Upper lobe of right lung (tissue), 1 donor: ENCODE results near the gene OTOG. TPM values are rescaled to one million over a fixed set of nuclear protein-coding genes. Genes with fewer than 3 reads are reported as not detected.

Experiments
- ATAC-seq: fragments of 200-7000 bp; cut with Tn5 transposase; one replicate; pipeline ENCODE4 v1.9.1; 2020; ENCODE audit warnings: mild to moderate bottlenecking, moderate library complexity
- DNase-seq: peaks from one replicate; pipeline ENCODE4 v3.0.0-alpha.2; 2020
- H3K27ac ChIP-seq: fragments of 200-600 bp; one replicate; pipeline ENCODE4 v1.8.0; 2022
- H3K27me3 ChIP-seq: fragments of 200-600 bp; one replicate; pipeline ENCODE4 v1.8.0; 2022; ENCODE audit warnings: mild to moderate bottlenecking
- H3K36me3 ChIP-seq: fragments of 200-600 bp; one replicate; pipeline ENCODE4 v1.8.0; 2022
- H3K4me1 ChIP-seq: fragments of 200-600 bp; one replicate; pipeline ENCODE4 v1.8.0; 2022
- H3K4me3 ChIP-seq: fragments of 200-600 bp; one replicate; pipeline ENCODE4 v1.8.0; 2022; ENCODE audit warnings: mild to moderate bottlenecking
- H3K9me3 ChIP-seq: fragments of 200-600 bp; one replicate; pipeline ENCODE4 v1.8.0; 2022
- intact Hi-C: fragments of 100-400 bp; cut with DNase I; formaldehyde crosslinking; loops from one replicate; pipeline ENCODE4 v1.11.0; 2022
- total RNA-seq: library from RNA; stranded (reverse); fragmentation: NEBNext Ultra II Directional; extraction: Animal tissue kit (Norgen Biotek cat#: 25700); gene quantifications from one replicate; pipeline ENCODE4 v1.2.1, GENCODE V29; 2021
- TF ChIP-seq, protein P1 (sequence below): fragments of 200-600 bp; IDR thresholded peaks from one replicate; pipeline ENCODE4 v1.8.0; 2022; ENCODE audit warnings: antibody characterized with exemption
- donor health status: DM: no; HTN: yes; CAD: no; lungs with severe emphysema.

The OTOG gene
- total RNA-seq, 1 donor from 2014 or later, result not detected

DNA sequence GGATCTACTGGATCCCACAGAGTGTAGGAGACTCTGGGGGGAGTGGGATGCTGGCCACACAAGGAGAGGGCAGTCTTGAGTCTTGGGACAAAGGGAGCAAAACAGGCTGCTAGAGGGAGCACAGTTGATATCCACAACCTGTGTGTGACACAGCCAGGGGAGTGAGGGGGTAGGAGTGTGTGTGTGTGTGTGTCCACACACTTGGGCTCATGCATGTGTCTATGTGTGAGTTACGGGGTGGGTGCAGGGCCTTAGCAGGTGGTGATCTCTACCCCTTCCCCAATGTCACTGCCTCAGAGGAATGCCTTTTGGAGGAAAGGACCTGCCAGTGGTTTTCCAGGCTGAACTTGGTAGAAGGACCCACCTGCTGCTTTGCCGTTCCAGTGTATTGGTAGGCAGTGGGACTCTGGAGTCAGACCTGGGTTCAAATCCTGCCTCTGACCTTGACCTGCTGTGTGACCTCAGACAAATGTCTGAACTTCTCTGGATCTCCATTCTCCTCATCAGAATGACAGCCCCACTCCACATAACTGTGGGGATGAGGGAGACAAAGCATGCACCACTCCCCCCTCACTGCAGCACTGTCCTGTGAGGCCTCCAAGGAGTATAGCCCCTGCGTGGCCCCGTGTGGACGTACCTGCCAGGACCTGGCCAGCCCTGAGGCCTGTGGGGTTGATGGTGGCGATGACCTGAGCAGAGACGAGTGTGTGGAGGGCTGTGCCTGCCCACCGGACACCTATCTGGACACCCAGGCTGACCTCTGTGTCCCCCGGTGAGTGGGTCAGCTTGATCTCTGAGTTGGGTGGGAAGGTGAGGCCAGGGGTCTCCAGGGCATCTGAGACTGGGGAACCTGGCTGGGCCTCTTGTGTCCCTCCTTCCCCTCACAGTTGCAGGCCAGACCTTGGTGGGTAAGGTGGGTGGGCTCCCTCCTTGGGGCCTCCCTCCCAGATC lies 27.4 kb downstream of the OTOG start:
- Histone ChIP-seq H3K4me3 (no peak overlapping the region), H3K36me3 (no peaks in the 10 kb centered on the region), H3K27ac (no peak overlapping the region), H3K4me1 (no peaks in the 10 kb centered on the region), H3K9me3 (no peaks in the 10 kb centered on the region), H3K27me3 (peaks cover 4% of the 10 kb centered on the region)
- DNase-seq (no peak), ATAC-seq (no peak)
- TF ChIP-seq, protein P1, sequence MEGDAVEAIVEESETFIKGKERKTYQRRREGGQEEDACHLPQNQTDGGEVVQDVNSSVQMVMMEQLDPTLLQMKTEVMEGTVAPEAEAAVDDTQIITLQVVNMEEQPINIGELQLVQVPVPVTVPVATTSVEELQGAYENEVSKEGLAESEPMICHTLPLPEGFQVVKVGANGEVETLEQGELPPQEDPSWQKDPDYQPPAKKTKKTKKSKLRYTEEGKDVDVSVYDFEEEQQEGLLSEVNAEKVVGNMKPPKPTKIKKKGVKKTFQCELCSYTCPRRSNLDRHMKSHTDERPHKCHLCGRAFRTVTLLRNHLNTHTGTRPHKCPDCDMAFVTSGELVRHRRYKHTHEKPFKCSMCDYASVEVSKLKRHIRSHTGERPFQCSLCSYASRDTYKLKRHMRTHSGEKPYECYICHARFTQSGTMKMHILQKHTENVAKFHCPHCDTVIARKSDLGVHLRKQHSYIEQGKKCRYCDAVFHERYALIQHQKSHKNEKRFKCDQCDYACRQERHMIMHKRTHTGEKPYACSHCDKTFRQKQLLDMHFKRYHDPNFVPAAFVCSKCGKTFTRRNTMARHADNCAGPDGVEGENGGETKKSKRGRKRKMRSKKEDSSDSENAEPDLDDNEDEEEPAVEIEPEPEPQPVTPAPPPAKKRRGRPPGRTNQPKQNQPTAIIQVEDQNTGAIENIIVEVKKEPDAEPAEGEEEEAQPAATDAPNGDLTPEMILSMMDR, result no peak
- intact Hi-C loops, result no loop called here

DNA sequence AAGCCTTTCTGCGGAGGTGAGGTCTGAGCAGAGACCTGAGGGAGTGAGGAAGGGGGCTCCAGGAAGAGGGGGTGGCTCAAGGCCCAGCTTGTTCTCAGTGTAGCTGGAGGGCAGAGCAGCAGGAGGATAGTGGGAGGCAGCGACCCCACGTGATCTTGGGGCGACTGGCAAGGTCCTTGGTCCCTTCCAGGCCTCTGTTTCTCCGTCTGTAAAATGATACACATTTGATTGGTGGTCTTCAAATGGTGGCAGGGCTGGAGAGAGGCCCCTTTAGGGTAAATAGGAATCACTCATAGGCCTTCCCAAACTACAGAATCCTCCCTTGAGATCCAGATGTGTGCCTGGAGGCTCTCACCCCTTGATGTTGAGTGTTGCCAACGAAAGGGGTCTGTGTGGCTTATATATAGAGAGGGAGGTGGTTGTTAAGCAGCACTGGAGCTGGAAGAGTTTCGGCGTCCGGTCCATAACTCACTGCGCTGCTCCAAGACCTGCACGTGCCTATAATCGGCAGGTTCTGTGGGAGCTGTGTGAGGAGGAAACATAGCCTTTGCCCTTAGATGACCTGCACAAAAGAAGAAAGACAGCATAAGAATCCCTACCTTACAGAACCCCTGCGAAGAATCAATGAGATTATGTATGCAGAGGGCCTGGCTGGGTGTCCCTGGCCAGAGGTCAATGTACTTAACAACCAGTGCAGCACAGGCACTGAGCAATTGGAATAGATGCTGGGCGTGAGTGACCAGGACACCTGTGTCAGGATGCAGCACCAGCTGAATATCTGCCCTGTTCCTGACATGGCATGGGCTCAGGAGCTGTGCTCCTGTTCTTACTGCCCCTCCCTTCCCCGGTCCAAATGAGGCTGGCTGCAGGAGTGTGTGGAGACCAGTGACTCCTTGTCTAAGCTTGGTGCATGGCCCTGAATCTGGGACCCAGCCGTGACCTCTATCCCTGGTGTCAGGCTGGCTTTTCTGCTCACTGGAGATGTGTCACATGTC lies 28.7 kb downstream of the OTOG start:
- intact Hi-C loops, result no loop called here
- peaks cover 4% of the 10 kb centered on the region for H3K27me3 ChIP-seq
- no peak for DNase-seq
- H3K4me3 ChIP-seq, result no peak overlapping the region
- H3K36me3 ChIP-seq, result no peaks in the 10 kb centered on the region
- H3K9me3 ChIP-seq, result no peaks in the 10 kb centered on the region
- H3K4me1 ChIP-seq, result no peaks in the 10 kb centered on the region
- TF ChIP-seq, protein P1, result no peak
- no peak for ATAC-seq
- no peak overlapping the region for H3K27ac ChIP-seq

DNA sequence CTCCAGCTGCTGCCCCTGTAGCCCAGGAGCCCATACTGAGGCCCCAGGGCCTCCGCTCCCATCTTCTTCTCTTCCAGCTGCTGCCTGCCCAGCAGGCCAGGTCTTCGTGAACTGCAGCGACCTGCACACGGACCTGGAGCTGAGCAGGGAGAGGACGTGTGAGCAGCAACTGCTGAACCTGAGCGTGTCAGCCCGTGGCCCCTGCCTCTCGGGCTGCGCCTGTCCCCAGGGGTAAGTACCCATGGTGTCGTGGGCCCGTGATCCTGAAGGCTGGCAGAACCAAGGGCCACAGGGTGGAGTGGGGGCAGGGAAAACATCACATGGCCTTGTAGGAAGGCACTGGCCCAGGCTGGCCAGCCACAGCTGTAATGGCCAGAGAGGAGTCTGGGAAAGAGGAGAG lies 31.2 kb downstream of the OTOG start:
- no peaks in the 10 kb centered on the region for H3K9me3 ChIP-seq
- no peak for ATAC-seq
- no peaks in the 10 kb centered on the region for H3K4me1 ChIP-seq
- H3K27me3 ChIP-seq, result no peaks in the 10 kb centered on the region
- intact Hi-C loops, result no loop called here
- no peaks in the 10 kb centered on the region for H3K36me3 ChIP-seq
- H3K27ac ChIP-seq, result no peak overlapping the region
- no peak overlapping the region for H3K4me3 ChIP-seq
- TF ChIP-seq, protein P1, result no peak
- DNase-seq, result no peak

DNA sequence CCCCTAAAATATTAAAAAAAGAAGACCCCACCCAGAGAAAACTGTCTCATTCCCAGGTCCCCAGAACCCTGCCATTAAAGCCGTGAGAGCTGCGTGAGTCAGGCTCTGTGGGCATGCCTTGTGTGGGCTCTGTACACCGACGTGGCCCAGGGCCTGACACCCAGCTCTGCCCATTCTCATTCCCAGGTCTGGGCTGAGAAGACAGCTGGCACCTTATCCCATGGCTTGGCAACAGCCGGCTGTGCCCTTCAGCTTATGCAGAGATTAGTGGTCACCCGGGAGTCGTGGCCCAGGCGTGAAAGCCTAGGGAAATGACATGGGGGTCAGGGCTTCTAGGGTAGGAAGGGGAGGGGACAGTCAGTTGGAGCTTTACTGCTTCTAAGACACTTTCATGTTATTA lies 31.9 kb downstream of the OTOG start:
- H3K27me3 ChIP-seq, result no peaks in the 10 kb centered on the region
- H3K27ac ChIP-seq, result no peak overlapping the region
- TF ChIP-seq, protein P1, result no peak
- H3K4me3 ChIP-seq, result no peak overlapping the region
- no peaks in the 10 kb centered on the region for H3K9me3 ChIP-seq
- intact Hi-C loops, result no loop called here
- no peaks in the 10 kb centered on the region for H3K36me3 ChIP-seq
- H3K4me1 ChIP-seq, result no peaks in the 10 kb centered on the region
- ATAC-seq (no peak), DNase-seq (no peak)

DNA sequence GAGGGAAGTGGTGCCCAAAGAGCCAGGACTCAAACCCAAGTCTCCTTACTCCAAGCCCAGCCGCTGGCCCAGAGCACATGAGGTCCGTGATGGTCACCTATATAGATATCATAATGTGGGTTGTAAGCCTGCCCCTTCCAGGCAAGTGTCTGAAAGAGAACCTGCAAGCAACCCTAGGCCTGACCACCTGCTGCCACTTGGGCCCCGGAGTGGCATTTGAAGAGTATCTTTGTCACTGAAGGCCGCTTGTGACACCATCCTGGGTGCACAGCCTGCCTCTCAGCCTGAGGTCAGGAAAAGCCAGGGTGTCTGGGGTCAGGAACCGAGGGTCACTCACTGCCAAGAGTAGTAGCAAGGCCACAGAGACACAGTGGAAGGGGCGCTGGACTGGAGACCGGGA lies 32.4 kb downstream of the OTOG start:
- ATAC-seq (no peak), DNase-seq (no peak)

More for the DNA sequence above, 32.4 kb downstream of the OTOG start:
- TF ChIP-seq, protein P1, result no peak
- intact Hi-C loops, result no loop called here
- Histone ChIP-seq H3K27me3 (no peaks in the 10 kb centered on the region), H3K9me3 (no peaks in the 10 kb centered on the region), H3K27ac (no peak overlapping the region), H3K4me1 (no peaks in the 10 kb centered on the region), H3K4me3 (no peak overlapping the region), H3K36me3 (no peaks in the 10 kb centered on the region)
